Ascending aorta (tissue), 2 donors: Measurements from ENCODE around the gene NEK6. TPM values are rescaled to one million over a fixed set of nuclear protein-coding genes. Genes with fewer than 3 reads are reported as not detected.

Experiments
- DNase-seq, 2 donors: peaks; one replicate each; pipeline ENCODE4 v3.0.0-alpha.2; 2019; ENCODE audit warnings: low spot score in 2 of 2
- H3K27ac ChIP-seq, 2 donors: fragments of 200-600 bp; sonication (generic); one replicate each; pipeline ENCODE4 v1.5.1; 2016 to 2017; ENCODE audit warnings: mild to moderate bottlenecking in 1 of 2
- H3K27me3 ChIP-seq: fragments of 200-600 bp; sonication (generic); one replicate; pipeline ENCODE4 v1.5.1; 2017
- H3K36me3 ChIP-seq, 2 donors: fragments of 200-600 bp; sonication (generic); one replicate each; pipeline ENCODE4 v1.5.1; 2016
- H3K4me1 ChIP-seq, 2 donors: fragments of 200-600 bp; sonication (generic); one replicate each; pipeline ENCODE4 v1.5.1; 2016 to 2017; ENCODE audit warnings: mild to moderate bottlenecking in 1 of 2
- H3K4me3 ChIP-seq, 2 donors: fragments of 200-600 bp; sonication (generic); one replicate each; pipeline ENCODE4 v1.5.1; 2016 to 2017; ENCODE audit warnings: mild to moderate bottlenecking in 1 of 2
- H3K9me3 ChIP-seq, 2 donors: fragments of 200-600 bp; sonication (generic); one replicate each; pipeline ENCODE4 v1.5.1; 2016
- intact Hi-C: fragments of 100-400 bp; cut with DNase I; formaldehyde crosslinking; loops from one replicate; pipeline ENCODE4 v1.15.1; 2023
- total RNA-seq: library from RNA; depleted of rRNA; stranded (reverse); fragments of >200 nt; gene quantifications from one replicate; pipeline ENCODE4 v1.1.0, GENCODE V29; 2016
- TF ChIP-seq, protein P1 (sequence below), 3 experiments: fragments of 200-600 bp in 2 of 3; fragments of 450-650 bp in 1 of 3; sonication (generic) in 2 of 3; IDR thresholded peaks; one replicate each; pipeline ENCODE4 v1.5.1; 2016 to 2019; ENCODE audit warnings: antibody characterized with exemption in 3 of 3, mild to moderate bottlenecking in 1 of 3, moderate library complexity in 1 of 3

The NEK6 gene
- total RNA-seq, 1 donor from 2014 or later = 6.7 TPM

DNA sequence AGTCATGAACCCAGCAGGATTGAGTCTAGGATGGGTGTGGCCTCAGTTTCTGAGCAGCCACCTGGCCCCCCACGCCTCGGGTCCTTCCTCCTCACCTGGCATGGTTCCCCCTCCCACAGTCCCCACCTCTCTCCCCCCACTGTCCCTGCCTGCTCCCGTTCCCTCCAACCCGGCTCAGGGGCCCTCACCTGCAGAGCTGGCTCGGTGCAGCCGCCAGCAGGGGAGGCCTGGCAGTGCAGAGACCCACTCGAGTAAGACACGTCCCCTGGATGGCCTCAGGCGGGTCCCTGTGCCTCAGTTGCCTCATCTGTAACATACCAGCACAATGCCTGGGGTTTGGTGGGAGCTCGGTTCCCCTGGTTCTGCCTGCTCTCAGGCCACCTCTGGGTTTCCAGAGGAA lies 66.2 kb downstream of the NEK6 start:
- H3K27me3 ChIP-seq = no peaks in the 10 kb centered on the region
- no peak for DNase-seq
- intact Hi-C loops = no loop called here
- TF ChIP-seq, protein P1, sequence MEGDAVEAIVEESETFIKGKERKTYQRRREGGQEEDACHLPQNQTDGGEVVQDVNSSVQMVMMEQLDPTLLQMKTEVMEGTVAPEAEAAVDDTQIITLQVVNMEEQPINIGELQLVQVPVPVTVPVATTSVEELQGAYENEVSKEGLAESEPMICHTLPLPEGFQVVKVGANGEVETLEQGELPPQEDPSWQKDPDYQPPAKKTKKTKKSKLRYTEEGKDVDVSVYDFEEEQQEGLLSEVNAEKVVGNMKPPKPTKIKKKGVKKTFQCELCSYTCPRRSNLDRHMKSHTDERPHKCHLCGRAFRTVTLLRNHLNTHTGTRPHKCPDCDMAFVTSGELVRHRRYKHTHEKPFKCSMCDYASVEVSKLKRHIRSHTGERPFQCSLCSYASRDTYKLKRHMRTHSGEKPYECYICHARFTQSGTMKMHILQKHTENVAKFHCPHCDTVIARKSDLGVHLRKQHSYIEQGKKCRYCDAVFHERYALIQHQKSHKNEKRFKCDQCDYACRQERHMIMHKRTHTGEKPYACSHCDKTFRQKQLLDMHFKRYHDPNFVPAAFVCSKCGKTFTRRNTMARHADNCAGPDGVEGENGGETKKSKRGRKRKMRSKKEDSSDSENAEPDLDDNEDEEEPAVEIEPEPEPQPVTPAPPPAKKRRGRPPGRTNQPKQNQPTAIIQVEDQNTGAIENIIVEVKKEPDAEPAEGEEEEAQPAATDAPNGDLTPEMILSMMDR (IDR thresholded peaks at IDR 0.05) = no peak
- H3K9me3 ChIP-seq = no peaks in the 10 kb centered on the region
- no peak overlapping the region for H3K27ac ChIP-seq
- H3K36me3 ChIP-seq = peaks cover 43 to 69% of the 10 kb centered on the region in 2 donors
- H3K4me1 ChIP-seq = peaks cover 0 to 4% of the 10 kb centered on the region in 2 donors
- no peak overlapping the region for H3K4me3 ChIP-seq

DNA sequence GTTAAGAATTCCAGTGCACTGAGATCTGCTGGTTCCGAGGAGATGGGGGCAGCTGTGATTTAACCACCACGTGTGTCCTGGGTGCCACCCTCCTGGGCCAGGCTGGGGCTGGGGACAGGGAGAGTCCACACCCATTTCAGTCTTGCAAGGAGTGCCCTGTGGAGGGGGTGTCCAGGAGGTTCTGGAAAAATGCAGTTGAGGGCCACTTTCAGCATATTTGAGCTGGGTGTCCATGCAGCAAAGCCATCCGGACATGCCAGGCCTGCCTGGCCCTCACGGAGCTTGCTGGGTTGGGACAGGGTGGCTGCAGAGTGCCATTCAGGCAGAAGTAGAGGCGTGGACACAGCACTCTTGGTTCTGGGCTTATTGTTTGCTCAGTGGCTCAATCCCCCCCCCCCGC lies 68.1 kb downstream of the NEK6 start:
- H3K4me1 ChIP-seq = no peaks in the 10 kb centered on the region
- H3K4me3 ChIP-seq = no peak overlapping the region
- no peak overlapping the region for H3K27ac ChIP-seq
- H3K9me3 ChIP-seq = no peaks in the 10 kb centered on the region
- TF ChIP-seq, protein P1 (IDR thresholded peaks at IDR 0.05) = no peak
- no peaks in the 10 kb centered on the region for H3K27me3 ChIP-seq
- DNase-seq = no peak
- H3K36me3 ChIP-seq = peaks cover 56 to 80% of the 10 kb centered on the region in 2 donors
- intact Hi-C loops = no loop called here

DNA sequence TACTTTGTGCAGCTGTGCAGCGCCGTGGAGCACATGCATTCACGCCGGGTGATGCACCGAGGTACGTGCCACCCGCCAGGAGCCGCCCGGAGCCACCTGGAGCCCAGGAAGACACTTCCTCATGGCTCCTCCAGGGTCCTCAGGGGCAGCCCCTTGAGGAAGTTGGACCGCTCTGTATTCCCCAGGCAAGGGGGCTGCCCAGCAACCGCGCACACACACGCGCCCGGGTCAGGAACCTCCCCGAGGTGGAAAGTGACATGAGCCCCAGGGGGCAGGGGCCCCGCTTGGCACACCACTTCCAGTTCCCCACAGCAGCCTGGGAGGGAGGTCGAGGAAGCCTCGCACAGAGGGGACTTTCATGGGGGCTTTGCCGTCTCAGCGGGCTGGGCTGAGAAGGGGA lies 68.6 kb downstream of the NEK6 start:
- no peak overlapping the region for H3K27ac ChIP-seq
- no peak for DNase-seq
- peaks cover 59 to 78% of the 10 kb centered on the region in 2 donors for H3K36me3 ChIP-seq
- H3K27me3 ChIP-seq = no peaks in the 10 kb centered on the region
- intact Hi-C loops = no loop called here
- TF ChIP-seq, protein P1 (IDR thresholded peaks at IDR 0.05) = no peak
- no peaks in the 10 kb centered on the region for H3K9me3 ChIP-seq
- no peak overlapping the region for H3K4me3 ChIP-seq
- no peaks in the 10 kb centered on the region for H3K4me1 ChIP-seq

DNA sequence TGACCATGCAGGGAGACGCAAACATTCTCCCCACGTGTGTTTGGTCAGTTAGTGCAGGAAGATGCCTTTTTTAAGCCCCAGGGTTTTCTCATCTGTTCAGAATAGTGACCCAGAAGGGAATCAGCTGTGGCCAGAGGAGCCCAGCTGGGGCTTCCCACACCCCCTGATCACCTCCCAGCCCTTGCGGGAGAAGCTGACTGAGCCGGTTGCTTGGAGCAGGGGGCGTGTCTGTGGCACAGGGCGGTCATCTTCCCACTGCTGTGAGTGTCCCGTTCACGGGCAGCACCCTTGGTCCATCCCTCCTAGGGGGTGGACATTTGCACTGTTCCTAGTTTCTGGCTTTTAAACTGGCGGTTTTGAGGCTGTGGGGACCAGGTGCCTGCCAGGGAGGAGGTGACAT lies 69.7 kb downstream of the NEK6 start:
- H3K36me3 ChIP-seq = peaks cover 58 to 76% of the 10 kb centered on the region in 2 donors
- intact Hi-C loops = no loop called here

DNA sequence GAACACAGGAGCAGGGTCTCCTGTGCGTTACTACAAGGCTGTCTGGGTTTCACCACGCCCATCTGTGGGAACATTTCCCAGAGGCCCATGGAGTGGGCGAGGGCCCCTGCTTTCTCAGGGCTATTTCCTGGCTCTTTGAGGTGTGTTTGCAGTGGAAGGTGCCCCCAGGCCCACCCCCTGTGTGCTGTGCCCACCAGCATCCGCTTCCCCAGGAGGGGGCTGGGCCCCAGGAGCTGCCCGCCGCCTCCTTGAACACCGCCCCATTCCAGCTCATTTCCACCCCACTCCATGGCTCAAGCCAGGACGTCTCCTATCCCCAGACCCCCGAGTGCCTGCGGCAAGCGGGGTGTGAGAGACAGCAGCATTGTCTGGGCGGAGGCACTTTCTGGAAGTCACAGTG lies 70.5 kb downstream of the NEK6 start:
- H3K27ac ChIP-seq = no peak overlapping the region
- intact Hi-C loops = no loop called here
- DNase-seq = no peak
- H3K4me3 ChIP-seq = no peak overlapping the region
- H3K4me1 ChIP-seq = no peaks in the 10 kb centered on the region
- peaks cover 57 to 76% of the 10 kb centered on the region in 2 donors for H3K36me3 ChIP-seq
- no peaks in the 10 kb centered on the region for H3K9me3 ChIP-seq
- TF ChIP-seq, protein P1 (IDR thresholded peaks at IDR 0.05) = no peak
- H3K27me3 ChIP-seq = no peaks in the 10 kb centered on the region

More for the DNA sequence above, 69.7 kb downstream of the NEK6 start:
- Histone ChIP-seq H3K4me1 (no peaks in the 10 kb centered on the region), H3K27ac (no peak overlapping the region), H3K9me3 (no peaks in the 10 kb centered on the region), H3K27me3 (no peaks in the 10 kb centered on the region), H3K4me3 (no peak overlapping the region)
- no peak for DNase-seq
- TF ChIP-seq, protein P1 (IDR thresholded peaks at IDR 0.05) = no peak

DNA sequence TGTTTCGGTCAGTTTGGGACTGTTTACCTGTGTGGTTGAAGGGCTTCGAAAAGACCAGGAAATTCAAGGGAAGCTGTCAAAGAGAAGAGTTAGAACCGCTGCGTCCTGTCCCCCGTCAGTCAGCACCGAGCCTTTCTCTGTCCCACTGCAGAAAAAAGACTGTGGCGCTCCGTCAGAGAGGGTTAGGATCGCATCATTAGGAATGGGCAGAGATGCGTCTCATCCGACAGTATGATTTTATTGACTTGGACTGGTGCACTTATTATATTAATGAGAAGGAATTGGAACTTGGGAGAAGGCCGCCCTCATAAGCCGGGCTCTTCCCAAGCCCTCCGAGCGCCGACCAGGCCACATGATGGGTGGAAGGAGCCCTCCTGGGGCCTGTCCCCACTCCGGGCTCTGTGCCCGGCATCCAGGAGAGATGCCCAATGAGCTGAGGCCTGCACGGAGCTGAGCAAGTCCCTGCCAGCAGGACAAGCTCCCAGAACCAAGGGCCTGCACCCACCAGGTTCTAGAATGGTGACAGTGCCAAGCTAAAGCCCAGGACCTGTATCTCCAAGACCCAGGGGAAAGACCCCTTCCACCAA lies 71.5 kb downstream of the NEK6 start:
- H3K36me3 ChIP-seq = peaks cover 58 to 68% of the 10 kb centered on the region in 2 donors

More for the DNA sequence above, 71.5 kb downstream of the NEK6 start:
- no peak overlapping the region for H3K4me3 ChIP-seq
- no peak overlapping the region for H3K27ac ChIP-seq
- intact Hi-C loops = no loop called here
- DNase-seq = no peak
- H3K9me3 ChIP-seq = no peaks in the 10 kb centered on the region
- TF ChIP-seq, protein P1 (IDR thresholded peaks at IDR 0.05) = no peak
- no peaks in the 10 kb centered on the region for H3K4me1 ChIP-seq
- H3K27me3 ChIP-seq = no peaks in the 10 kb centered on the region
